GM12878 (cell line): ENCODE measurements around the gene PCBP1. TPM values are rescaled to one million over a fixed set of nuclear protein-coding genes. Genes with fewer than 3 reads are reported as not detected.

Source experiments
- BMI1 ChIP-seq: fragments of 450-650 bp; IDR thresholded peaks from 2 replicates; pipeline ENCODE4 v1.6.1; 2016; ENCODE audit warnings: mild to moderate bottlenecking, moderate library complexity, borderline replicate concordance
- CHD1 ChIP-seq: IDR thresholded peaks from 2 replicates; pipeline ENCODE4 v1.6.1; 2012; ENCODE audit warnings: low read depth, low read length, improper control_type of control experiment
- DPF2 ChIP-seq: fragments of 450-650 bp; IDR thresholded peaks from 2 replicates; pipeline ENCODE4 v1.6.1; 2017; ENCODE audit warnings: mild to moderate bottlenecking
- FOXM1 ChIP-seq: IDR thresholded peaks from 2 replicates; pipeline ENCODE4 v1.6.1; 2012; ENCODE audit warnings: low read depth, mild to moderate bottlenecking, inconsistent platforms, low read length, moderate library complexity
- JUNB ChIP-seq: IDR thresholded peaks from 2 replicates; pipeline ENCODE4 v1.6.1; 2016; ENCODE audit warnings: antibody characterized with exemption, mild to moderate bottlenecking
- MTA3 ChIP-seq: IDR thresholded peaks from 2 replicates; pipeline ENCODE4 v1.6.1; 2012; ENCODE audit warnings: low read length, inconsistent platforms, borderline replicate concordance
- NFYB ChIP-seq: IDR thresholded peaks from 2 replicates; pipeline ENCODE4 v1.6.1; 2011; ENCODE audit warnings: low read depth, mild to moderate bottlenecking, low read length, improper control_type of control experiment, moderate library complexity; ENCODE audit not compliant: insufficient read depth
- PML ChIP-seq: IDR thresholded peaks from 2 replicates; pipeline ENCODE4 v1.6.1; 2012; ENCODE audit warnings: low read length, inconsistent platforms
- RFX5 ChIP-seq: IDR thresholded peaks from 2 replicates; pipeline ENCODE4 v1.6.1; 2011; ENCODE audit warnings: low read depth, low read length, improper control_type of control experiment
- SKIL ChIP-seq: fragments of 450-650 bp; IDR thresholded peaks from 2 replicates; pipeline ENCODE4 v1.6.1; 2017; ENCODE audit warnings: mild to moderate bottlenecking, low read depth, inconsistent platforms; ENCODE audit not compliant: poor library complexity, severe bottlenecking
- SMAD1 ChIP-seq: fragments of 450-650 bp; IDR thresholded peaks from 2 replicates; pipeline ENCODE4 v1.6.1; 2018; ENCODE audit warnings: mild to moderate bottlenecking, low read depth; ENCODE audit not compliant: partially characterized antibody
- SREBF1 ChIP-seq: IDR thresholded peaks from 2 replicates; pipeline ENCODE4 v1.6.1; 2012; ENCODE audit warnings: mild to moderate bottlenecking, low read length
- YY1 ChIP-seq: IDR thresholded peaks from 2 replicates; pipeline ENCODE4 v1.6.1; 2011; ENCODE audit warnings: low read depth, mild to moderate bottlenecking, low read length
- ZBTB40 ChIP-seq: fragments of 450-650 bp; IDR thresholded peaks from 2 replicates; pipeline ENCODE4 v1.6.1; 2016; ENCODE audit warnings: mild to moderate bottlenecking, moderate library complexity, borderline replicate concordance
- ZNF687 ChIP-seq: fragments of 450-650 bp; IDR thresholded peaks from 2 replicates; pipeline ENCODE4 v1.6.1; 2017; ENCODE audit warnings: mild to moderate bottlenecking, moderate library complexity
- polyA plus RNA-seq, 11 experiments: library from polyadenylated mRNA; depleted of rRNA in 4 of 11; unstranded in 6 of 11; stranded (reverse) in 5 of 11; fragments of >200 nt; fragmentation: Nextera tagmentation in 4 of 11; fragmentation: Illumina TruSeq in 1 of 11; extraction: Ambion mirVana in 4 of 11; extraction: Trizol in 1 of 11; gene quantifications; 1 replicate in 1 of 11; 2 replicates in 10 of 11; pipeline versions ENCODE4 v1.2.1 to v1.2.3, GENCODE V29; 2011 to 2016; ENCODE audit warnings: inconsistent platforms in 2 of 11, missing spikeins in 2 of 11, low read depth in 1 of 11
- total RNA-seq, 4 experiments: library from RNA; depleted of rRNA in 3 of 4; stranded (reverse); fragments of >200 nt in 3 of 4; fragmentation: Illumina TruSeq in 1 of 4; extraction: Trizol in 1 of 4; gene quantifications; 2 replicates each; pipeline versions ENCODE4 v1.2.1 to v1.2.3, GENCODE V29; 2013 to 2021
- TF ChIP-seq, protein P1 (sequence below): IDR thresholded peaks from 2 replicates; pipeline ENCODE4 v1.6.1; 2011; ENCODE audit warnings: mild to moderate bottlenecking, low read depth, low read length, moderate library complexity; ENCODE audit not compliant: insufficient replicate concordance

The PCBP1 gene
- total and polyA plus RNA-seq, 10 of the 15 experiments (the other 5 are each of a cell fraction or from before 2014, with no cell fraction given) = 24.4 to 494 (median 130) TPM

DNA sequence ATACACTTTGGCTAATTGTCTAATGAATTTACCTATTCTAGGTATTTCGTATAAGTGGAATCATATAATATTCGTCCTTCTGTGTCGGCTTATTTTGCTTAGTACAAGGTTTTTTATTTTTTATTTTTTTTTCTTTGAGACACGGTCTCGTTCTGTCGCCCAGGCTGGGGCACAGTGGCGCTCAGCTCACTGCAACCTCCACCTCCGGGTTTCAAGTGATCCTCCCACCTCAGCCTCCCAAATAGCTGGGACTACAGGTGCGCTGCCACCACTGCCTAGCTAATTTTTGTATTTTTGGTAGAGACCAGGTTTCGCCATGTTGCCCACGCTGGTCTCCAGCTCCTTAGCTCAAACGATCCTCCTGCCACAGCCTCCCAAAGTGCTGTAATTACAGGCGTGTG is 38.2 kb downstream of the PCBP1 start (continued):
- TF ChIP-seq, protein P1, sequence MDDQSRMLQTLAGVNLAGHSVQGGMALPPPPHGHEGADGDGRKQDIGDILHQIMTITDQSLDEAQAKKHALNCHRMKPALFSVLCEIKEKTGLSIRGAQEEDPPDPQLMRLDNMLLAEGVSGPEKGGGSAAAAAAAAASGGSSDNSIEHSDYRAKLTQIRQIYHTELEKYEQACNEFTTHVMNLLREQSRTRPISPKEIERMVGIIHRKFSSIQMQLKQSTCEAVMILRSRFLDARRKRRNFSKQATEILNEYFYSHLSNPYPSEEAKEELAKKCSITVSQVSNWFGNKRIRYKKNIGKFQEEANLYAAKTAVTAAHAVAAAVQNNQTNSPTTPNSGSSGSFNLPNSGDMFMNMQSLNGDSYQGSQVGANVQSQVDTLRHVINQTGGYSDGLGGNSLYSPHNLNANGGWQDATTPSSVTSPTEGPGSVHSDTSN = no peak
- TF ChIP-seq SREBF1 (no peak), ZBTB40 (0 out of 2 replicates have a peak, but pooled peaks have one; percentile 21), SMAD1 (no peak), YY1 (0 out of 2 replicates have a peak, but pooled peaks have one; percentile 4), CHD1 (0 out of 2 replicates have a peak, but pooled peaks have one; percentile 43), BMI1 (0 out of 2 replicates have a peak, but pooled peaks have one; percentile 25), DPF2 (no peak), RFX5 (no peak), NFYB (no peak), ZNF687 (no peak), SKIL (peak; percentile 19), JUNB (no peak), MTA3 (no peak), PML (no peak), FOXM1 (no peak)
